Stimulated activated CD8-positive, alpha-beta memory T cell treated with anti-CD3 and anti-CD28 coated beads, Interleukin-15, amount 100 ng/mL, for 24 hours (primary cell): ENCODE data around the gene BEND7.
"Not testable (repeated sequence)": the region's sequence is repeated elsewhere in the genome, so short reads cannot be mapped to it uniquely, and the experiment has no call there.

Source experiments
- DNase-seq: peaks from one replicate; pipeline ENCODE4 v3.0.0-alpha.2; 2020; ENCODE audit warnings: low read depth

Gene BEND7

DNA sequence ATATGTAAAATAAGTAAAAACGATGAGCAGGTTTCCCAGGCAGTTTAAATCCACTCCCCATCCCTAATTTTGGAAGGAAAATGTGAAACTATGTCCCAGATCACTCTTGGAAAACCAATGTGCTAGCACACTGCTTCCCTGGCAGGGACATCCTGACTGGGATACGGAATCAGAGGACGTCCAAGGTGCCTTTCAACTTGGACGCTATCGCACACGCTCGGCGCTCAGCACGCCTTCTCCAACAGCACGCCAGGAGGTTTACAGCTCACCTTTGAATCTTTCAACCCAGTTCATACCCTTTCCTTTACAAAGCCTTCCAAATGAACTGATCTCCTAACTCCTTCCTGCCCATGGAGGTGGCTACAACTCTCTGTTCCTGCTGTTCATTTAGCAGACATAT lies 47.1 kb downstream of the BEND7 start:
- DNase-seq, result no peak

- DNase-seq, result no peak
Measured at GRCh38 chr10:13475124-13475523, 53.7 kb downstream of the BEND7 start.

- DNase-seq, result no peak
Measured at GRCh38 chr10:13473986-13474385, 54.8 kb downstream of the BEND7 start.

- DNase-seq, result no peak
Measured at GRCh38 chr10:13472359-13472758, 56.5 kb downstream of the BEND7 start.

DNA sequence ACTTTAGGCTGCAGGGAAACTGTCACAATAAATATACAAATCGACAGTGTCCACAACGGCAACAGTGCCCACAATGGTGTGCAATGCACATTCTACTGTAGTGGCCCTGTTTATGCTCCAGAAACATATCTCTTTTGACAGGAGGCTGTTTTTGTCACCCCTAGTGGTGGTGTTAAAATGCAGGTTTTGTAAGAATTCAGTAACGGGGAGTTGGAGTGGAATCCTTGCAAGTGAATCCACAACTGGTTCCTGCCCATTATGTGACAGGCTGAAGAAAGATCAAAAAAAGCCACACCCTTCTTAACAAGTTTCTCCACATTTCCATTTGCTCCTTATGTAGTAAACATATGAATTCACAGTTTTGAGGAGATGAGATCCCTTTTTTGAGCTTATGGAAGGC lies 58.5 kb downstream of the BEND7 start:
- DNase-seq, result no peak

DNA sequence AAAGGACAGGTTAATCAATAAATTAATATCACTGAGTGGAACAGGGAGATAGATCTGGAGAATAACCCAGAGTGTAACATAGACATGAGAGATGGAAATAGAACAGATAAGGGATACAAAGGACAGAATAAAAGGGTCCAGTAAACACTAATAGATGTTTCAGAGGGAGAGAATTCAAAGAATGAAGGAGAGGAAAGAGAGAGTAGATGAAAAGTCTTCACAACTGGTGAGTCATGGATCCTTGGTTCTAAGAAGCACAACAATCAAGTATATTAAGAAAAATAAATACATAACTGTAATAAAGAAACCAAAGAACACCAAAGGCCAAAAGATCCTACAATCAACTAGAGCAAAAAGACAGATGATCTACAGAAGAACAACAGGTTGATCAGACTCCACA lies 66.3 kb downstream of the BEND7 start:
- DNase-seq, result no peak

DNA sequence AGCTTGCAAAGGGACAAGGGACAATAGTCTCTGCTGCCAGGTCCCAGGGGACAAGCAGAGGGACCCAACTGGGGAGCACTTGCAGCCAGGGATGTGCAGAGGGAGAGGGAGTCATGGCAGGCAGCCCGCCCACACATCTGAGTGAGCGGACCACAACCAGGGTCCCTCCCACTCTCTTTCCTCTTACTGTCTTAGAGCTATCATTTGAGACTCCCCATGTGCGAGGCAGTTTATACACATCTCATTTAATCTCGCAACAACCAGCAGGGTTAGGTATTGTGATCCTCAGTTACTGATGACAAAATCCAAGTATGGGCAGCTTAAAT lies 70.2 kb downstream of the BEND7 start:
- DNase-seq, result no peak

- DNase-seq, result no peak
Measured at GRCh38 chr10:13457958-13458686, 70.7 kb downstream of the BEND7 start.

- DNase-seq, result no peak
Measured at GRCh38 chr10:13453896-13454295, 74.9 kb downstream of the BEND7 start.

DNA sequence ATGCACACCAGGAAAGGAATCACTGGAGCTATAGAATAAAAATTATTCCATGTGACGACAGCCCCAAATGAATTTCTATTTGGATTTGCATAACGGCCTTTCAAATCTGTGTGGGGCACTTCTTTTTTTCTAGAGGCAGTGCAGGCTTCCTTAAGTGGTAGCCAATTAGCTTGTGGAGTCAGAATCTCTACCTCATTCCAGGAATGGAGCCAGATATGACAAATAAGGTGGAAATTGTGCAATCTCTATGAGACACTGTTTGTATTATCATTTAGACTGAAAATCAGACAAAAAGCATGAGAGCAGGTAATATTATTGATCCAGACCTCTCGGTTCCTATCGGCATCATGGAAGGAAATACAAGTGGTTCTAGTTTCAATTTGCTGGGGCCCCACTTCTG lies 78.7 kb downstream of the BEND7 start:
- DNase-seq, result no peak

DNA sequence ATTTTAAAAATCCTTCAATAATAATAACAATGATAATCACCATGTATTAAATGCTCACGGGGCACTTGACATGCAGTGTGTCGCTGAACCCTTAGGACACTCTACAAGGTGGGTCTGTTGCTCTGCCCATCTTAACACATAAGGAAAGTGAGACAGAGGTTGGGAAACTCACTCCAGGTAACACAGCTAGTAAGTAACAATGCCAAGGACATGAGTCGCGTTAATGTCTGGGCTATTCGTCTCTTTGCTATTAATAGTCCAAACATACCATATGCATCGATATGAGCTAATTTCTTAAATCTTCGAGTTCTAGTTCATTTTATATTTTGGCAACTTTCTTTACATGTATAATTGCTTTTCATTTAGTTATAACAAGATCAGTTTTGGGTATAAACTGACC lies 79.5 kb downstream of the BEND7 start:
- no peak for DNase-seq

GRCh38 chr10:13448216-13448615 lies 80.6 kb downstream of the BEND7 start:
- DNase-seq, result no peak

- no peak for DNase-seq
Measured at GRCh38 chr10:13445656-13446400, 83.0 kb downstream of the BEND7 start.

DNA sequence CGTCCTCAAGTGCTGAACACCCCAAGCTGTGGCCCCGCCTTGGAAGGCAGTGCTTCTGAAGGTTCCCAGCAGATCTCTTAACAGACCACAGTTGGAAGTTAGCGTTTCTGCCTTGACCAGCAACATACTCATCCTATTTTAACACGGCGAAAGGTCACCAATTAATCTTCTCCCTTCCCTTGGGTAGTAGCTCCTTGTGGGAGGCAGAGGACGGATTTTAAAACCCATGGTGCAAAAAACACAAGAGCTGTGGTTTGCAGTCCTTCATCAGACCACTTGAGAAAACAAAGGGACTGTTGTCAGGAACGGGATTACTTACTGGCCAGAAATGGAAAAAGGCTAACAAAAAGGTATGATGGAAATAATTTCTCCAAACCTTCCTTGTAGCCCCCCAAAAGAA lies 87.3 kb downstream of the BEND7 start:
- DNase-seq, result no peak

GRCh38 chr10:13440185-13441061 lies 88.4 kb downstream of the BEND7 start:
- peak; percentile 35 for DNase-seq

DNA sequence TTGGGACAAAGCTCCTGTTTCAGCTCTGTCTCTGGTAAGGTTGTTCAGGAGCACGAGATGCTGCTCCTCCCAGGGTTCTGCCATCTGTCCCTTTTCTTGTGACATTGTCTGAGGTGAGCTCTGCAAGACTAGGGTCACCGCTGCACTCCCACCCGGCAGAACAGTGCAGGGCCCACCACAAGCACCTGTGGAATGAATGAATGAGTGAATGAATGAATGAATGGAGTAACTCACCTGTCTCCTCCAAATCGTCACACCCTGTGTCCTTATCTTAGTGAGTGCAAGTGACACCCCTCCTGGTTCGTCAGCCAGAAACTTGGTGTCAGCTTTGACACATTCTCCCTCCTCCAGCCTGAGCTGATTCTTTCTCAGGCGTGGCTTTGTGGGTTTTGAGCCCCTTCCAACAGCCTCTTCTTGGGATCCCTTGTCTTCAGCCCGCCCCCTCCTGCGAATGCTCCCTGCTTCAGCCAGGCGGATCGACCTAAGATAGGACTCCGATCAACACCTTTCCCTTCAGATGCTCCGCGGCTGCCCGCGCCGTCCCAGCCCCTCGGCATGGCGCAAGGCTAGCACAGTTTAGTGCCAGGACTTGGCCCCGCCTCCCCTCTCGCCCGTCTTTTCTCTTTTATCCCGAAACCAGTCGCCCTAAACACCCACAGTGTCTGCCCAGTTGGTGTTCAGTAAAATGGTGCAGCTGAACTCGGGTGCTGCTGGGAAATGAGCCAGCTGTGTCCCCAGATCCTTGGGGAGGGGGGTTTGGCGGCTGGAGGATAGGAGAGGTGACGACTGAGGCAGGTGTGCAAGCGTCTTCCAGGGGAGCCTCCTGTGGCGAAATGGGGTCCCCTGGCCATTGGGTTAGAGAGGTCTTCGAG lies 89.3 kb downstream of the BEND7 start:
- no peak for DNase-seq

DNA sequence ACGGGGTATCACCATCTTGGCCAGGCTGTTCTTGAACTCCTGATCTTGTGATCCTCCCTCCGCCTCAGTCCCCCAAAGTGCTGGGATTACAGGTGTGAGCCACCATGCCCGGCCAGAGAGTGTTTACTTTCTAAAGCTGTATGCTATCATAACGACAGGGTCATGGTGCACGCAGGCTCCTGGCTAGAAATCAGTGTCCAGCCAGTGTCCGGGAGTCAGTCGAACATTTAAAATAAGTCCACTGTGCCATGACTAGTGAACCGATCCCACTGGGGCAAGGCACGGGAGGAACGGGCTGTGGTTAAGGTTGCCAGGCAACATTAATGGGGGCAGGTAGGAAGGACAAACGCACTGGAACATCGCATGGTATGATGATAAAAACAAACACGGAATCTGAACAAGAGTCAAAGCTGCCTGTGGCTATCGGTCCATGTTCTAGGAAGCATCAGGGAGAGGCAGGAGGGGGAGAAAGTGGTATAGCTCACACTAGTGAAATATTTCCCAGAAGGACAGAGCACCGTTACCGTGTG lies 91.7 kb downstream of the BEND7 start:
- no peak for DNase-seq

GRCh38 chr10:13427943-13428342 lies 100.9 kb downstream of the BEND7 start:
- DNase-seq, result not testable (repeated sequence)

- DNase-seq, result no peak
Measured at GRCh38 chr10:13425397-13425796, 103.4 kb downstream of the BEND7 start.

DNA sequence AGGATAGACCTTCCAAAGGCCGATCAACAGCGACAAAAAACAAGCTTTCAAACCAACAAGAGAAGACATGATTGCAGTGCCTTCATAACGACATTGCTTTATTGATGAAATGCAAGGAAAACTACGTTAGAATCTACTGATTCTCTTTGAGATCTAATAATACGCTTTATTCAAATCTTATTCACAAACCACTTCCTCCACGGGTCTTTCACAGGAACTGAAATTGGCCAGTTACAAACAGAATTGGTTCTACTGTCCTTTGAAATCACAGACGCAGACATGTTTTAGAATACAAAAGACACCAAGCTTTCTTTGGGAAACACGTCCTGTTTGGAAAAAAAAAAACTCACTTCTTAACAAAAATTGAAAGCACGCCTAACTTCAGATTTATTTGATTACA lies 106.0 kb downstream of the BEND7 start:
- DNase-seq, result no peak

DNA sequence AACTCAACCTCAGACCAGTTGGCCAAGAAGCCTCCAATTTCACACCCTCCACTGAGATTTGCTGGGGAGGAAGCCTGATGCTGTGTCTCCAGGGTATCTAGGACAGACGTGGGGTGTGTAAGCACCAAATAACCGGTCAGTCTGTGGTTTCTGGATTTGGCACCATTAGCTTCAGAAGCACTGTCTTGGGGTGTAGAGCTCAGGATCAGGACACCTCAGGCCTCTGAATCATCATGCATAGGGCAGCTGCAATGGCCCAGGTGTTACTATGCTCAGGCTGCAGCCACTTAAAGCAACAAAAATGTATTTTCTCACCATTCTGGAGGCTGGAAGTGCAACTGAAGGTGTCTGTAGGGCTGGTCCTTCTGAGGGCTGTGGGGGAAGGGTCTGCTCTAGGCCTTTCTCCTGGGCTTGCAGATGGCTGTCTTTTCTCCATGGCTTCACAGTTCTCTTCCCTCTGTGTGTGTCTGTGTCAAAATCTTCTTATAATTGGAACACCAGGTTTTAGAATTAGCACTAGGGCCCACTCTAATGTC lies 107.4 kb downstream of the BEND7 start:
- no peak for DNase-seq
